KMS-11 (cell line): ENCODE results near the gene STX1B.
"Not testable (repeated sequence)": the region's sequence is repeated elsewhere in the genome, so short reads cannot be mapped to it uniquely, and the experiment has no call there.

Experiments
- H2AFZ ChIP-seq: fragments of 200-600 bp; sonication (generic); 2 replicates; pipeline ENCODE4 v1.6.1; 2016; ENCODE audit warnings: antibody characterized with exemption, mixed run types, low read depth
- H3K27ac ChIP-seq: fragments of 200-600 bp; sonication (generic); 2 replicates; pipeline ENCODE4 v1.6.1; 2016; ENCODE audit warnings: mild to moderate bottlenecking, mixed run types
- H3K27me3 ChIP-seq: fragments of 200-600 bp; sonication (generic); 2 replicates; pipeline ENCODE4 v1.6.1; 2017; ENCODE audit warnings: mild to moderate bottlenecking, low read depth, mixed run types, moderate library complexity; ENCODE audit not compliant: insufficient read depth
- H3K36me3 ChIP-seq: fragments of 200-600 bp; sonication (generic); 2 replicates; pipeline ENCODE4 v1.6.1; 2017; ENCODE audit warnings: mild to moderate bottlenecking, mixed run types; ENCODE audit not compliant: insufficient read depth
- H3K4me1 ChIP-seq: fragments of 200-600 bp; sonication (generic); 2 replicates; pipeline ENCODE4 v1.6.1; 2016; ENCODE audit warnings: mild to moderate bottlenecking, low read depth, mixed run types; ENCODE audit not compliant: poor library complexity, severe bottlenecking
- H3K4me2 ChIP-seq: fragments of 200-600 bp; sonication (generic); 2 replicates; pipeline ENCODE4 v1.7.0; 2016; ENCODE audit warnings: mild to moderate bottlenecking, mixed run types
- H3K4me3 ChIP-seq: fragments of 200-600 bp; sonication (generic); IDR thresholded peaks from 2 replicates; pipeline ENCODE4 v1.6.1; 2017; ENCODE audit warnings: low read depth, low read length, mixed read lengths; ENCODE audit not compliant: insufficient read depth
- H3K79me2 ChIP-seq: fragments of 200-600 bp; sonication (generic); 2 replicates; pipeline ENCODE4 v1.6.1; 2016; ENCODE audit warnings: low read depth, mixed run types; ENCODE audit not compliant: insufficient read depth
- H3K9ac ChIP-seq: fragments of 200-600 bp; sonication (generic); 2 replicates; pipeline ENCODE4 v1.6.1; 2016; ENCODE audit warnings: mild to moderate bottlenecking, mixed run types
- H4K20me1 ChIP-seq: fragments of 200-600 bp; sonication (generic); 2 replicates; pipeline ENCODE4 v1.6.1; 2016; ENCODE audit warnings: mild to moderate bottlenecking, mixed run types; ENCODE audit not compliant: insufficient read depth
- TF ChIP-seq, protein P1 (sequence below): fragments of 200-600 bp; sonication (generic); conservative IDR thresholded peaks from 2 replicates; pipeline ENCODE4 v1.6.1; 2017; ENCODE audit warnings: low read depth, mild to moderate bottlenecking, antibody characterized with exemption, low read length, moderate library complexity, mixed read lengths

STX1B gene

DNA sequence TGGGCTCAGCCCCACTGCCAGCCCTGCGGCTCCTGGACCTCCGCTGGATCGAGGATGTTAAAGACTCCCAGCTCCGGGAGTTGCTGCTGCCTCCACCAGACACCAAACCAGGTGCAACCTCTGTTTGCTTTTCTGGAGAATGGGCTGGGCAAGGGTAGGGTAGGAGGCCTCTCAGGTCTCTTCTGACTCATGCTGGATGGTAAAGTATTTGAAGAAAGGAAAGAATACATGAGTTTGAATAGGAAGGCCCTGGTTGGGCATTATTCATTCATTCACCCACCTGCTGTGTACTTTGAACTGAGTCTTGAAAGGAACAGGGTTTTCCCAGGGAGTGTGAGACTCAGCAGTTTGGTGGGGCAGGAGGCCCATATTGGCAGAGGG lies 68.0 kb downstream of the STX1B start:
- Histone ChIP-seq H3K4me1 (peaks cover 24% of the 10 kb centered on the region), H4K20me1 (no peaks in the 10 kb centered on the region), H3K79me2 (no peaks in the 10 kb centered on the region), H3K4me3 (no peak overlapping the region), H3K36me3 (no peaks in the 10 kb centered on the region), H3K4me2 (peak overlapping the region; percentile 66), H2AFZ (peak overlapping the region; percentile 48; the same call in 1 of the 2 replicates), H3K9ac (0 out of 2 replicates have a peak overlapping the region, but pooled peaks have one; percentile 4), H3K27ac (peak overlapping the region; percentile 6; the same call in 1 of the 2 replicates), H3K27me3 (no peaks in the 10 kb centered on the region)
- TF ChIP-seq, protein P1, sequence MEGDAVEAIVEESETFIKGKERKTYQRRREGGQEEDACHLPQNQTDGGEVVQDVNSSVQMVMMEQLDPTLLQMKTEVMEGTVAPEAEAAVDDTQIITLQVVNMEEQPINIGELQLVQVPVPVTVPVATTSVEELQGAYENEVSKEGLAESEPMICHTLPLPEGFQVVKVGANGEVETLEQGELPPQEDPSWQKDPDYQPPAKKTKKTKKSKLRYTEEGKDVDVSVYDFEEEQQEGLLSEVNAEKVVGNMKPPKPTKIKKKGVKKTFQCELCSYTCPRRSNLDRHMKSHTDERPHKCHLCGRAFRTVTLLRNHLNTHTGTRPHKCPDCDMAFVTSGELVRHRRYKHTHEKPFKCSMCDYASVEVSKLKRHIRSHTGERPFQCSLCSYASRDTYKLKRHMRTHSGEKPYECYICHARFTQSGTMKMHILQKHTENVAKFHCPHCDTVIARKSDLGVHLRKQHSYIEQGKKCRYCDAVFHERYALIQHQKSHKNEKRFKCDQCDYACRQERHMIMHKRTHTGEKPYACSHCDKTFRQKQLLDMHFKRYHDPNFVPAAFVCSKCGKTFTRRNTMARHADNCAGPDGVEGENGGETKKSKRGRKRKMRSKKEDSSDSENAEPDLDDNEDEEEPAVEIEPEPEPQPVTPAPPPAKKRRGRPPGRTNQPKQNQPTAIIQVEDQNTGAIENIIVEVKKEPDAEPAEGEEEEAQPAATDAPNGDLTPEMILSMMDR: no peak

- Histone ChIP-seq H3K36me3 (no peaks in the 10 kb centered on the region), H3K9ac (0 out of 2 replicates have a peak overlapping the region, but pooled peaks have one; percentile 4), H4K20me1 (no peaks in the 10 kb centered on the region), H3K27ac (peak overlapping the region; percentile 12; the same call in 1 of the 2 replicates), H3K4me1 (peaks cover 24% of the 10 kb centered on the region), H3K4me2 (peak overlapping the region; percentile 66), H3K4me3 (no peak overlapping the region), H3K27me3 (no peaks in the 10 kb centered on the region), H2AFZ (peak overlapping the region; percentile 48; the same call in 1 of the 2 replicates), H3K79me2 (no peaks in the 10 kb centered on the region)
- TF ChIP-seq, protein P1: peak; percentile 94
Observed at GRCh38 chr16:30941600-30942425, 68.6 kb downstream of the STX1B start.

GRCh38 chr16:30939571-30939970 lies 70.9 kb downstream of the STX1B start:
- H3K27ac ChIP-seq, H3K4me2 ChIP-seq, H4K20me1 ChIP-seq, H3K4me3 ChIP-seq, H3K36me3 ChIP-seq, H3K27me3 ChIP-seq, H3K9ac ChIP-seq, H3K79me2 ChIP-seq, H2AFZ ChIP-seq: not testable (repeated sequence)
- H3K4me1 ChIP-seq: peaks cover 24% of the 10 kb centered on the region
